K562 (cell line): ENCODE data around the gene NNAT. TPM values are rescaled to one million over a fixed set of nuclear protein-coding genes. Genes with fewer than 3 reads are reported as not detected.
A peak's percentile ranks its signal among the peaks of the same experiment; 100 is the strongest.

Experiments used
- ATAC-seq: fragments of 200-7000 bp; cut with Tn5 transposase; 3 replicates; pipeline ENCODE4 v1.9.1; 2020; ENCODE audit warnings: moderate library complexity
- BruUV-seq: library from RNA; stranded (reverse); fragments of 400-500 nt; replicated peaks from 2 replicates; lab custom pipeline; 2021; lab: Mats Ljungman, UMichigan
- CTCF ChIA-PET: fragments of 300-600 bp; formaldehyde crosslinking; extraction: SDS; loops from one replicate; lab custom pipeline; 2021; ENCODE audit warnings: low intra/inter-chr PET ratio; lab: Yijun Ruan, JAX
- POLR2A ChIA-PET: fragments of 300-600, 350-650 bp; sonication (Branson Sonifier 250); formaldehyde crosslinking; extraction: SDS; loops from one replicate; lab custom pipeline; 2021; ENCODE audit warnings: antibody characterized with exemption, inconsistent platforms; lab: Yijun Ruan, JAX
- DNase-seq, 4 experiments: peaks; one replicate each; pipeline versions ENCODE4 v3.0.0 to v3.0.0-alpha.2; 2011 to 2018; ENCODE audit warnings: low spot score in 3 of 4, mixed read lengths in 3 of 4; ENCODE audit errors: extremely low read depth in 1 of 4
- FAIRE-seq: peaks from 2 replicates; lab custom pipeline; 2011; peaks lifted over from hg19 to GRCh38; lab: Jason Lieb, UNC
- H2AFZ ChIP-seq: 2 replicates; pipeline ENCODE4 v1.6.0; 2011; ENCODE audit warnings: low read depth, low read length, control low read depth, inconsistent platforms
- H3K27ac ChIP-seq: fragments of 200-600 bp; 3 replicates; pipeline ENCODE4 v1.8.0; 2011; ENCODE audit warnings: low read depth, mild to moderate bottlenecking, control low read depth, inconsistent platforms, low read length, moderate library complexity, mixed read lengths; ENCODE audit errors: extremely low read depth
- H3K27me3 ChIP-seq, 2 experiments: fragments of 300-600 bp in 1 of 2; 2 replicates in 1 of 2; 3 replicates in 1 of 2; pipeline versions ENCODE4 v1.6.0 to v1.8.0; 2011; ENCODE audit warnings: inconsistent platforms in 2 of 2, low read length in 2 of 2, mild to moderate bottlenecking in 1 of 2, mixed read lengths in 1 of 2, moderate library complexity in 1 of 2; ENCODE audit not compliant: control insufficient read depth in 2 of 2, insufficient read depth in 2 of 2
- H3K36me3 ChIP-seq: fragments of 300-600 bp; 3 replicates; pipeline ENCODE4 v1.8.0; 2011; ENCODE audit warnings: mild to moderate bottlenecking, low read length, inconsistent platforms; ENCODE audit not compliant: control insufficient read depth, insufficient read depth
- H3K4me1 ChIP-seq, 2 experiments: fragments of 200-600 bp in 1 of 2; replicated peaks in 1 of 2; 2 replicates in 1 of 2; 3 replicates in 1 of 2; pipeline versions ENCODE4 v1.5.1 to v1.8.0; 2011; ENCODE audit warnings: inconsistent platforms in 2 of 2, low read length in 2 of 2, mild to moderate bottlenecking in 1 of 2, mixed read lengths in 1 of 2, moderate library complexity in 1 of 2; ENCODE audit not compliant: control insufficient read depth in 2 of 2, insufficient read depth in 2 of 2
- H3K4me2 ChIP-seq: 2 replicates; pipeline ENCODE4 v1.6.1; 2011; ENCODE audit warnings: low read length, control low read depth, inconsistent platforms, mixed read lengths; ENCODE audit not compliant: insufficient read depth
- H3K4me3 ChIP-seq: fragments of 200-600 bp; sonication (generic), shearing (Covaris generic); 2 replicates; pipeline ENCODE4 v1.5.1; 2016; ENCODE audit warnings: control low read depth, inconsistent platforms
- H3K79me2 ChIP-seq: fragments of 200-600 bp; 3 replicates; pipeline ENCODE4 v1.8.0; 2011; ENCODE audit warnings: low read length, inconsistent platforms; ENCODE audit not compliant: control insufficient read depth, insufficient read depth
- H3K9ac ChIP-seq, 2 experiments: 2 replicates each; pipeline versions ENCODE4 v1.6.0 to v1.6.1; 2011; ENCODE audit warnings: low read depth in 2 of 2, low read length in 2 of 2, control low read depth in 1 of 2, inconsistent platforms in 1 of 2, mild to moderate bottlenecking in 1 of 2, mixed read lengths in 1 of 2; ENCODE audit not compliant: insufficient read depth in 1 of 2
- H3K9me1 ChIP-seq: one replicate; pipeline ENCODE4 v1.6.0; 2011; ENCODE audit warnings: inconsistent platforms, mild to moderate bottlenecking, low read length, moderate library complexity; ENCODE audit not compliant: control insufficient read depth, insufficient read depth
- H3K9me3 ChIP-seq: replicated peaks from 2 replicates; pipeline ENCODE4 v1.5.1; 2011; ENCODE audit warnings: low read depth, low read length, inconsistent platforms; ENCODE audit not compliant: control insufficient read depth, insufficient read depth
- H4K20me1 ChIP-seq: replicated peaks from 2 replicates; pipeline ENCODE4 v1.6.1; 2011; ENCODE audit warnings: low read length, inconsistent platforms, mixed read lengths; ENCODE audit not compliant: control insufficient read depth, insufficient read depth
- CHCHD3 ChIP-seq: fragments of 250-450 bp; sonication (Bioruptor Pico); IDR thresholded peaks from 2 replicates; pipeline ENCODE4 v2.1.2; 2022; ENCODE audit warnings: mild to moderate bottlenecking
- EWSR1 ChIP-seq: fragments of 450-650 bp; IDR thresholded peaks from 2 replicates; pipeline ENCODE4 v1.6.1; 2018; ENCODE audit warnings: borderline replicate concordance, mild to moderate bottlenecking, low read depth, moderate library complexity; ENCODE audit not compliant: partially characterized antibody
- KDM4B ChIP-seq, 2 experiments: fragments of 450-650 bp in 1 of 2; sonication (generic) in 1 of 2; IDR thresholded peaks; 2 replicates each; pipeline ENCODE4 v1.6.1; 2016 to 2017; ENCODE audit warnings: borderline replicate concordance in 2 of 2, antibody characterized with exemption in 1 of 2, low read depth in 1 of 2, mild to moderate bottlenecking in 1 of 2
- NCOR1 ChIP-seq: fragments of 450-650 bp; IDR thresholded peaks from 2 replicates; pipeline ENCODE4 v1.6.1; 2016; ENCODE audit warnings: mild to moderate bottlenecking, moderate library complexity
- SIN3B ChIP-seq: fragments of 450-650 bp; IDR thresholded peaks from 2 replicates; pipeline ENCODE4 v1.6.1; 2017; ENCODE audit warnings: low read depth, mild to moderate bottlenecking, moderate library complexity
- WGBS: fragments of 100-300 bp; shearing (Covaris generic); methylation state at CpG from one replicate; pipeline ENCODE4 v1.1.6; 2016; ENCODE audit warnings: low coverage, mixed read lengths; ENCODE audit not compliant: insufficient coverage; ENCODE audit errors: missing lambda C conversion rate; 5-methylcytosine and 5-hydroxymethylcytosine counted together
- in situ Hi-C: fragments of 300-500 bp; cut with MboI; formaldehyde crosslinking; loops from 4 replicates; pipeline ENCODE4 v1.15.0; 2018; ENCODE audit warnings: inconsistent platforms, mixed read lengths
- intact Hi-C: fragments of 100-400 bp; cut with micrococcal nuclease; formaldehyde crosslinking; loops from 2 replicates; pipeline ENCODE4 v1.14.2; 2022
- polyA plus RNA-seq, 8 experiments: library from polyadenylated mRNA; depleted of rRNA in 4 of 8; stranded (reverse) in 5 of 8; unstranded in 3 of 8; fragments of >200 nt; fragmentation: Nextera tagmentation in 2 of 8; fragmentation: Illumina TruSeq in 1 of 8; extraction: Ambion mirVana in 2 of 8; extraction: Trizol in 1 of 8; gene quantifications; 2 replicates each; pipeline versions ENCODE4 v1.2.1 to v1.2.3, GENCODE V29; 2011 to 2014; ENCODE audit warnings: inconsistent platforms in 1 of 8, missing spikeins in 1 of 8
- total RNA-seq, 7 experiments: library from RNA; depleted of rRNA in 6 of 7; stranded (reverse); fragments of >200 nt in 6 of 7; fragmentation: Illumina TruSeq in 2 of 7; extraction: Trizol in 2 of 7; gene quantifications; 2 replicates each; pipeline versions ENCODE4 v1.2.1 to v1.2.3, GENCODE V29; 2011 to 2021; ENCODE audit warnings: low replicate concordance in 1 of 7
- TF ChIP-seq, protein P1 (sequence below): fragments of 250-450 bp; sonication (Bioruptor Pico); IDR thresholded peaks from 2 replicates; pipeline ENCODE4 v1.5.0; 2021; ENCODE audit warnings: mild to moderate bottlenecking, moderate library complexity

Gene NNAT
- total and polyA plus RNA-seq, 9 of the 15 experiments (the other 6 are each of a cell fraction or from before 2014, with no cell fraction given) = 0.13 TPM; not detected in 8

DNA sequence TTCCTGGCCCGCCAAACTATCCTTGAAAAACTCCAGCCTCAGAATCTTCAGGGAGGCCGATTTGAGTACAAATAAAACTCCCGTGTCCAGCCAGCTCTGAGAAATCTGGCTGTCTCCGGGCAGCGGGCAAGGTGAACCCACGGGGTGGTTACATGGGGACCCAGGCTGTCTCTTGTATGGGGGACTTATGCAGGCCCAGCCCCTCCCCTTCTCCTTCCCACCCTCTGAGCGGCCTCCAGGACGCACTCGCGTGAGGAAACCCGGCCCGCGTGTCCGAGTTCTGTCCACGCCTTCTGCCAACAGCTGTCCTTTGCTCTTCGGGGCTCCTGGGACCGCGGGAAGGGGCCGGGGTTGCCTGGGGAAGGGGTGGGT is 43.0 kb downstream of the NNAT start:
- in situ Hi-C loops = loop anchor here (10.0 kb wide), 1 partner anchor 331 kb away; no protein-coding TSS in a partner anchor
- Histone ChIP-seq H3K9ac (0 out of 4 replicates have a peak overlapping the region, but pooled peaks of 1 of the 2 experiments have one; percentile 48), H3K79me2 (no peaks in the 10 kb centered on the region), H3K4me1 (peaks cover 10 to 16% of the 10 kb centered on the region in 2 experiments; a peak in 4 of 5 replicates), H3K4me3 (no peak overlapping the region), H3K36me3 (no peaks in the 10 kb centered on the region), H2AFZ (no peak overlapping the region), H3K9me3 (no peaks in the 10 kb centered on the region), H3K27ac (no peak overlapping the region), H3K27me3 (peaks cover 5 to 26% of the 10 kb centered on the region in 2 experiments; a peak in 3 of 5 replicates), H3K9me1 (no peaks in the 10 kb centered on the region), H4K20me1 (peaks cover 9% of the 10 kb centered on the region; the same call in 1 of the 2 replicates), H3K4me2 (no peak overlapping the region)
- no peak for FAIRE-seq
- 10% methylated on average over 19 of the region's 19 CpGs for WGBS
- intact Hi-C loops = loop anchor here (2.0 kb wide), 1 partner anchor 429 kb away; no protein-coding TSS in a partner anchor
- ChIA-PET POLR2A (interaction anchor here (0.6 kb wide), 1 partner anchor 761 kb away, joined by 7 read pairs; no protein-coding TSS in a partner anchor), CTCF (interaction anchor here (1.2 to 1.7 kb wide), 2 partner anchors 36 to 657 kb away, joined by 4 to 8 read pairs; no protein-coding TSS in a partner anchor)
- no TSS peak for BruUV-seq
- no peak for ATAC-seq
- TF ChIP-seq EWSR1 (no peak), SIN3B (no peak), CHCHD3 (CRISPR knock-in tag) (no peak), KDM4B (IDR thresholded peaks at IDR 0.05; ENCODE audit: borderline replicate concordance in 2 of 2, low read depth in 1 of 2) (no peak), NCOR1 (no peak)
- TF ChIP-seq, protein P1, sequence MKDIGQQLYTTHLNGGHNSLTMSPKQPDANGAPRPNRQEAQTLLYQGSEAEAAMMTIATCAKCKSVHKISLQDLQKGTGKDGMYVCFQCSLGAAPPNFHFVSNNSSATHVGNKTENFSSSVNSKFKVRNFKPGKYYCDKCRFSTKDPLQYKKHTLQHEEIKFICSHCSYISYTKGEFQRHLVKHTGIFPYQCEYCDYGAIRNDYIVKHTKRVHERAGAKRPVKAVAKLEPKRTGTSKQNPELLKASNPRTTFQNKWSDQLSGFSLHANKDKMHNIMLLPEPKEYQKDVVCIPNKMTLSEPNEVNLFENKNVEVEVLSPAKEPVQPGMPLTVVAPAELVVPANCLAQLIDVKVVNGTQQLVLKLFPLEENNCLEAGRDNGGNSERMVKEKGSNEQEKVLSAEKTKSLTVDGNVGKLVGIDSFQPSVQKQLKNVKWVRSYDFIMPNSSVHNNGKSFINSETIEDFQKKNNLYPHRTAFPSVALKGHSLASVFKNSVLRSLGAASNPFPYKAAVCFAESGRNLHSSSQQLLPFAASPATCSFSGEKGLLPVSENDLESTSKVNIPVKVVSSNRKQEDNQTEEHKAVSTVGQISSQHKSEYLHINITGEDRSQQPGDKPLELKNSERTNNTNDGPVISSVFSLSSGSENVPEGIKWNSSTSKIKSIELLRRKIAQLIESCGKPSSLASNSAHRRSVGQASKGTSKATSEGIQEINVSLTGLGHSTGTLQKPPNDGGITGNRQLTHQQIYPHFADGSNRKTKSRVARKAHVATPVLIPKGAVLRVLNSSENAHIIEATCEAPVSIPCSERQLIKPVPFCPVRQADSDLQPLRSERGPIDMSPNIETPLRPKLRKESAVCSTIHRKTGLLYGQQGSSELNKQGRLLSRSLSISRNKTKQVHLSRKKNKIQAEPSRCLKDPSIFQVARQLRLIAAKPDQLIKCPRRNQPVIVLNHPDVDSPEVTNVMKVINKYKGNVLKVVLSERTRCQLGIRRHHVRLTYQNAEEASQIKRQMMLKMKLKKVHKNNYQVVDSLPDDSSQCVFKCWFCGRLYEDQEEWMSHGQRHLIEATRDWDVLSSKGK = no peak
- DNase-seq = no peak
